SK-MEL-5 (cell line): ENCODE data around the gene MTERF4. TPM values are rescaled to one million over a fixed set of nuclear protein-coding genes. Genes with fewer than 3 reads are reported as not detected.
"Not testable (repeated sequence)": the region's sequence is repeated elsewhere in the genome, so short reads cannot be mapped to it uniquely, and the experiment has no call there.

Source experiments
- DNase-seq: peaks from one replicate; pipeline ENCODE4 v3.0.0-alpha.2; 2016; ENCODE audit warnings: low read depth, low spot score
- in situ Hi-C: cut with HindIII; loops from 2 replicates; pipeline ENCODE4 v1.10.0; 2016; ENCODE audit warnings: low sequenced_read_pairs, high pct_unique_total_duplicates, low pct_unique_long_range_greater_than_20kb
- total RNA-seq: library from RNA; depleted of rRNA; stranded (reverse); fragments of >200 nt; shearing (Covaris generic); gene quantifications from 2 replicates; pipeline ENCODE4 v1.2.3, GENCODE V29; 2014

MTERF4 gene
- total RNA-seq, 1 experiment from 2014 or later = 10.8 TPM

- DNase-seq = no peak
- in situ Hi-C loops = no loop called here
These were observed 2.8 kb downstream of the MTERF4 start for GRCh38 chr2:241099246-241099645.

- DNase-seq = no peak
- in situ Hi-C loops = no loop called here
These were observed 5.1 kb downstream of the MTERF4 start for GRCh38 chr2:241096979-241097378.

GRCh38 chr2:241095594-241096290 lies 6.3 kb downstream of the MTERF4 start:
- in situ Hi-C loops = no loop called here
- no peak for DNase-seq

- no peak for DNase-seq
- in situ Hi-C loops = no loop called here
These were observed 7.1 kb downstream of the MTERF4 start for GRCh38 chr2:241094924-241095420.

- no peak for DNase-seq
- in situ Hi-C loops = no loop called here
These were observed 7.9 kb downstream of the MTERF4 start for GRCh38 chr2:241094172-241094571.

- DNase-seq, in situ Hi-C loops: not testable (repeated sequence)
These were observed 8.8 kb downstream of the MTERF4 start for GRCh38 chr2:241093133-241093781.

GRCh38 chr2:241092677-241093076 lies 9.4 kb downstream of the MTERF4 start:
- DNase-seq = no peak
- in situ Hi-C loops = no loop called here

- DNase-seq = no peak
- in situ Hi-C loops = no loop called here
These were observed 10.2 kb downstream of the MTERF4 start for GRCh38 chr2:241091734-241092445.

GRCh38 chr2:241091201-241091600 lies 10.9 kb downstream of the MTERF4 start:
- no peak for DNase-seq
- in situ Hi-C loops = no loop called here

GRCh38 chr2:241088791-241089732 lies 13.0 kb downstream of the MTERF4 start:
- in situ Hi-C loops = no loop called here
- DNase-seq = no peak

GRCh38 chr2:241088376-241088775 lies 13.7 kb downstream of the MTERF4 start:
- in situ Hi-C loops = no loop called here
- no peak for DNase-seq

GRCh38 chr2:241087420-241088268 lies 14.4 kb downstream of the MTERF4 start:
- DNase-seq = no peak
- in situ Hi-C loops = no loop called here

GRCh38 chr2:241084856-241085444 lies 17.1 kb downstream of the MTERF4 start:
- in situ Hi-C loops = no loop called here

GRCh38 chr2:241083091-241083415 lies 19.0 kb downstream of the MTERF4 start:
- in situ Hi-C loops = no loop called here
- DNase-seq = no peak

More at GRCh38 chr2:241084856-241085444, 17.1 kb downstream of the MTERF4 start:
- DNase-seq = no peak

GRCh38 chr2:241082341-241083090 lies 19.6 kb downstream of the MTERF4 start:
- no peak for DNase-seq

More at GRCh38 chr2:241082341-241083090, 19.6 kb downstream of the MTERF4 start:
- in situ Hi-C loops = no loop called here
